ENCODE measurements around the gene TBC1D2. TPM values are rescaled to one million over a fixed set of nuclear protein-coding genes. Genes with fewer than 3 reads are reported as not detected.

TBC1D2 gene, protein sequence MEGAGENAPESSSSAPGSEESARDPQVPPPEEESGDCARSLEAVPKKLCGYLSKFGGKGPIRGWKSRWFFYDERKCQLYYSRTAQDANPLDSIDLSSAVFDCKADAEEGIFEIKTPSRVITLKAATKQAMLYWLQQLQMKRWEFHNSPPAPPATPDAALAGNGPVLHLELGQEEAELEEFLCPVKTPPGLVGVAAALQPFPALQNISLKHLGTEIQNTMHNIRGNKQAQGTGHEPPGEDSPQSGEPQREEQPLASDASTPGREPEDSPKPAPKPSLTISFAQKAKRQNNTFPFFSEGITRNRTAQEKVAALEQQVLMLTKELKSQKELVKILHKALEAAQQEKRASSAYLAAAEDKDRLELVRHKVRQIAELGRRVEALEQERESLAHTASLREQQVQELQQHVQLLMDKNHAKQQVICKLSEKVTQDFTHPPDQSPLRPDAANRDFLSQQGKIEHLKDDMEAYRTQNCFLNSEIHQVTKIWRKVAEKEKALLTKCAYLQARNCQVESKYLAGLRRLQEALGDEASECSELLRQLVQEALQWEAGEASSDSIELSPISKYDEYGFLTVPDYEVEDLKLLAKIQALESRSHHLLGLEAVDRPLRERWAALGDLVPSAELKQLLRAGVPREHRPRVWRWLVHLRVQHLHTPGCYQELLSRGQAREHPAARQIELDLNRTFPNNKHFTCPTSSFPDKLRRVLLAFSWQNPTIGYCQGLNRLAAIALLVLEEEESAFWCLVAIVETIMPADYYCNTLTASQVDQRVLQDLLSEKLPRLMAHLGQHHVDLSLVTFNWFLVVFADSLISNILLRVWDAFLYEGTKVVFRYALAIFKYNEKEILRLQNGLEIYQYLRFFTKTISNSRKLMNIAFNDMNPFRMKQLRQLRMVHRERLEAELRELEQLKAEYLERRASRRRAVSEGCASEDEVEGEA
- total RNA-seq, result 39.6 and 53.6 TPM in 2 replicates

GRCh38 chr9:98255578-98256296, at the start of gene TBC1D2:
Gene TBC1D2, minus strand, starts transcription at chr9:98255649. Its CDS starts 108 bp downstream, at chr9:98255541.

GRCh38 chr9:98192503-98193335, 62.7 kb downstream of the TBC1D2 start, which contains the start of gene CORO2A:
Gene CORO2A, minus strand, starts transcription at chr9:98192637. Its CDS starts 34,977 bp downstream, at chr9:98157660.

Other genes with a start within 250 kb of the TBC1D2 start
- gene NANS, start 198.9 kb downstream of the TBC1D2 start, total RNA-seq, result 74.6 and 91.6 TPM in 2 replicates
- 9.9 and 19.6 TPM in 2 replicates for gene TRIM14, start 136.4 kb downstream of the TBC1D2 start, total RNA-seq
- 19.0 and 28.4 TPM in 2 replicates for gene CORO2A, start 63.0 kb downstream of the TBC1D2 start, total RNA-seq

Measured in airway epithelial cell (primary cell).